GM10266 (cell line): ENCODE measurements around the gene EIF5AL1.
A peak's percentile ranks its signal among the peaks of the same experiment; 100 is the strongest.

Experiments
- DNase-seq: peaks from one replicate; pipeline ENCODE4 v3.0.0; 2012; ENCODE audit errors: extremely low spot score
- TF ChIP-seq, protein P1 (sequence below): IDR thresholded peaks from 2 replicates; pipeline ENCODE4 v1.5.1; 2012; ENCODE audit warnings: mild to moderate bottlenecking, low read depth; ENCODE audit not compliant: control insufficient read depth, insufficient read depth; ENCODE audit errors: missing control alignments

The EIF5AL1 gene

DNA sequence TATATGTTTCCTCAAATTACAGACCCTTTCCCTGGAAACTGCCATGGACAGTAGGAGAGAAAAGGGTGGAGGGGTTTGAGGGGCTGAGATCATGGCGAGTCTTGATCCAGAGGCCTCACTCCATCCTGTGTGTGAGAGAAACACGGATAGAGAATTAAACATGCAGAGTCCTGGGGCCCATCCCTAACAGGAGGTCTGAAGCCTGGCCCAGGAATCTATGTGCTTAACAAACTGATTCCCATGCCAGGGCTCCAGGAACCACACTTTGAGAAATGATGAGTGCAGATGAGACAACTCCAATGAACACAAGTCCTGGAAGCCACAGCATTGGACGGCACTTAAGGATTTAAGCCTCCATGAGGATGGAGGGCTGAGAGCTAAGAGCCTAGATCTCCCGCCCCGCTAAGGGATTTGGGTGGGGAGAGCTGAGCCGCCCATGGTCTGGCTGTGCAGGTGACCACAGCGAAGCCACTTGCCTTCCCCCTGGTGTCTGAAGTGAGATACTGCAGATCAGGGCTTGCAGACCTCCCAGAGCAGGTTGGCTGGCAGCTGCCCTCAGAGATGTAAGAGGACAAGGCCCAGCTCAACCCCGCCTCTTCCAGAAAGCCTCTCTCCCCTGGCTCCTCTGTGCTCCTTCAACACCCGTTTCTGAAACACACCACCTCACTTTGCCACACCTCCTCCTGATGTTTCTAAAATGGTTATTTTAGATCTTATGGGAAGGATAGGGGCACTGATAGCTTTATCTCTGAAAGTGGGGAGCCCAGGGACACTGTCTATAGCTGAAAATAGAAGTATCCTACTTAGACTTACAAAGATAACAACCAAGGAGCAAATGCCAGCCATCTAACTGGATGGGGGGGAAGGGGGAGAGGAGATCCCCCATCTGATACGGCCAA lies 24.8 kb upstream of the EIF5AL1 start:
- peak; percentile 72 for DNase-seq
- TF ChIP-seq, protein P1, sequence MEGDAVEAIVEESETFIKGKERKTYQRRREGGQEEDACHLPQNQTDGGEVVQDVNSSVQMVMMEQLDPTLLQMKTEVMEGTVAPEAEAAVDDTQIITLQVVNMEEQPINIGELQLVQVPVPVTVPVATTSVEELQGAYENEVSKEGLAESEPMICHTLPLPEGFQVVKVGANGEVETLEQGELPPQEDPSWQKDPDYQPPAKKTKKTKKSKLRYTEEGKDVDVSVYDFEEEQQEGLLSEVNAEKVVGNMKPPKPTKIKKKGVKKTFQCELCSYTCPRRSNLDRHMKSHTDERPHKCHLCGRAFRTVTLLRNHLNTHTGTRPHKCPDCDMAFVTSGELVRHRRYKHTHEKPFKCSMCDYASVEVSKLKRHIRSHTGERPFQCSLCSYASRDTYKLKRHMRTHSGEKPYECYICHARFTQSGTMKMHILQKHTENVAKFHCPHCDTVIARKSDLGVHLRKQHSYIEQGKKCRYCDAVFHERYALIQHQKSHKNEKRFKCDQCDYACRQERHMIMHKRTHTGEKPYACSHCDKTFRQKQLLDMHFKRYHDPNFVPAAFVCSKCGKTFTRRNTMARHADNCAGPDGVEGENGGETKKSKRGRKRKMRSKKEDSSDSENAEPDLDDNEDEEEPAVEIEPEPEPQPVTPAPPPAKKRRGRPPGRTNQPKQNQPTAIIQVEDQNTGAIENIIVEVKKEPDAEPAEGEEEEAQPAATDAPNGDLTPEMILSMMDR, result peak; percentile 74

DNA sequence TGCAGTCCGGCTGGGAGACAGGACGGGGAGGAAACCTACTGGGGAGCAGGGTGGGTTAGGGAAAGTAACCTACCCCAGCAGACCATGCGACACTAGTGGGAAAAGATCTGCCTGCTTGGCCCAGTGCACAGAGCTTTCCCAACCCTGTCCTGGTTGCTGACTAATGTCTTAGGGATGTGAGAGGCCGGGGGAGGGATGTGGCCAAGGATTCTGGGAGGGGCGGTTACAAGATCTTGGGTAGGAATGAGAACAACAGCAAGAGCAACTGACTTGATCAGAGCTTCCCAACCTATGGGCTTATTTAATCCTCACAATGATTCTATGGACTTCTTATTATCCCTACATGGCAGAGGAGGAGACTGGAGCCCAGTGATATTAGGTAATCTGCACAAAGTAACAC lies 24.0 kb upstream of the EIF5AL1 start:
- no peak for DNase-seq
- TF ChIP-seq, protein P1, result no peak

DNA sequence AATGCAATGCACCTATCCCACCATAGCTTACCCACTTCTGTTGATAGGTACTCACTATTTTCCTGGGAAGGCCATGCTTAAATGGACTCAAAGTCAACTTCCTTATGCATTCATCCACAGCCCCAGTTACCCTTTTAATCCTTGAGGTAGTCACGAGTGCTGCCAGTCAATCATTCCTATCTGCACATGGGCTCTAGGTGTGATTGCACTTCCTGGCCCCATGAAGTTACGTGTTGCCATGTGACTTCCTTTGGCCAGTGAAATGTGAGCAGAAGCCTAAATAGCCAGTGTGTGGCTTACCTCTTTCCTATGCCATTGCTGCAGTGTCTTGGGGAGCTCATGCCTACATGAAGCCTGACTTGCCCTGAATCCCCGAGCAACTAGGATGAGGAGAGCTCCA lies 23.5 kb upstream of the EIF5AL1 start:
- TF ChIP-seq, protein P1, result no peak
- no peak for DNase-seq

DNA sequence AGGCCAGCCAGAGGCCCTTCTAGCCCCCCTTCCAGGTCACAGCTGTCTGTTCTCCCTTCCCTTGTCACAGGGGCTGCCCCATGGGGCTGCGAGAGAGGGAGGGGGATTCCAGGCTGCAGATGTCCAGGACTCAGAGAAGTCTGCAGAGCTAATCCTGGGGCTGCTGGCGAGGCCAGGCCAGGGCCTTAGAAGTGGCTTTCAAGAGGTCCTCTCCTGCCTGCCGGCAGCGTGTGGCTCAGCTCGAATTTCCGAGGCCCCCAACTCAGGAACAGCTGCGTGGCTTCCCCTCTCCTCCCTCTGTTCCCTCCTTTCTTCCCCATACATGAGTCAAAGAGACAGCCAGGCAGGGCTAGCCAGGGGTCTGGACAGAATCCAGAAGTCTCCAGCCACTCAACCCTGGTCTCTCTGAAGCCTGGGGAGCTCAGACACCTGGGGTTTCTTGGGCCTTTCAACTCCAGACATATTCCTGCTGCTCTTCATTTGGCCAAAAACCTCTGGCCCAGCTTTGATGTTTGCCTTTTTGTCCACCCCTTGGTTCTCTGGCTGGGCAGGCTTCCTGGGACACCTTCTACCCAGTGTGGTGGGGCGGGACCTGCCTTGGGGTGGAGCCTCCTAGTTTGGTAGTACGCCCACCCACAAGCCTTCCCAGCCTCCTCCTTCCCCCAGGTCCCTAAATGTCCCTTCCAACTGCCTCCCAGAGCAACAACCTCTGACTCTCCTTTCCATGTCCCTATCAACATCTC lies 21.8 kb upstream of the EIF5AL1 start:
- DNase-seq, result peak; percentile 43
- TF ChIP-seq, protein P1, result no peak

DNA sequence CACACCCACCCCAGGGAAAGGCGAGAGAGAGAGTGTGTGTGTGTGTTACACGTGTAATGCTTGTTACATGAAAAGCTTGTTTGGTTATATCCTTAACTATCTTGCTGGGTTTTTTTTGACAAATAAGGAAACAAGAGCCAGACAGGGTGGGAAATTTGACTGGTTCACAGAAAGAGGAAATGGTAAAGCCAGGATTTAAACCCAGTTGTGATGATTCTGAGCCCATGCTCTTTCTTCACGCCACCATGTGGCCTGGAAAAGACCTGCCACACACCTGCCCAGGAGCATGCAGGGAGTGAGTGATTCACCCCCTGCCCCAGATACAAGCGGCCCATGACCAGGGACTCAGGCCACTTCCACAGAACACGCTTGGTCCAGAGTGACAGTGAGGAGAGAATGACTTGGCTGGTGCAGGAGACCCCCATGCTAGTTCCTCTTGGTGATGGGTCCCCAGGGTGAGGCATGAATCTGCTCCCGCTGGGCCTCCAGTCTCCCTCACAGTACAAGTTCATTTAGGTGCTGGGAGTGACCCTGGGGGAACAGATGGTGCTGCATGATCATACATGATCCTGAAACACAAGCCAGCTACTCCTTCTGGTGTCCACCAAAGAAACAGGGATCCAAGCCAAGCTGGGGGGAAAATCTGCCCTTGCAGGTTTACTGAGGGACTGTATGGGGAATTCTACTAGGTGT lies 21.0 kb upstream of the EIF5AL1 start:
- TF ChIP-seq, protein P1, result peak; percentile 17
- DNase-seq, result no peak

DNA sequence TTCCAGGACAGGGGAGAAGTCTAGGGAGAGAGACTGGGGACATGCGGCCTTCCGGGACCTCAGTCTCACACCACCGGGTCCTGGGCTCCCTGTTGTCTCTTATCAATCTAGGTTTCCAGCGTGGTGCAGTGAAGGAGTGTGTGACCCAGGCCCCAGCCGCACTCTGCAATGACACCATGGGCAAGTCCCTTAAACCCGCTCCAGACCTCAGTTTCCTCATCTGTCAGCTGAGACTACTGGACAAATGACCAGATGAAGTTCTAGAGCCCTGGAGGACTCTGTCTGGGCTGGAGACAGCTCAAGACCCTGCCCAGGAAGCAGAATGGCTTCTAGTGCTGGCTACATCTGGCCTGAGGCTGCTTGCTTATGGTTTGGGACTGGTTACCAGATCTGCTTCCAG lies 20.1 kb upstream of the EIF5AL1 start:
- TF ChIP-seq, protein P1, result no peak
- DNase-seq, result no peak
